NCI-H526 treated with DMSO at 0.1 percent for 48 hours (cell line): ENCODE data around the gene RALB.
A peak's percentile ranks its signal among the peaks of the same experiment; 100 is the strongest.
"Not testable (repeated sequence)": the region's sequence is repeated elsewhere in the genome, so short reads cannot be mapped to it uniquely, and the experiment has no call there.

Experiments
- DNase-seq: peaks from one replicate; lab custom pipeline; 2025; lab: John Stamatoyannopoulos, UW

RALB gene

DNA sequence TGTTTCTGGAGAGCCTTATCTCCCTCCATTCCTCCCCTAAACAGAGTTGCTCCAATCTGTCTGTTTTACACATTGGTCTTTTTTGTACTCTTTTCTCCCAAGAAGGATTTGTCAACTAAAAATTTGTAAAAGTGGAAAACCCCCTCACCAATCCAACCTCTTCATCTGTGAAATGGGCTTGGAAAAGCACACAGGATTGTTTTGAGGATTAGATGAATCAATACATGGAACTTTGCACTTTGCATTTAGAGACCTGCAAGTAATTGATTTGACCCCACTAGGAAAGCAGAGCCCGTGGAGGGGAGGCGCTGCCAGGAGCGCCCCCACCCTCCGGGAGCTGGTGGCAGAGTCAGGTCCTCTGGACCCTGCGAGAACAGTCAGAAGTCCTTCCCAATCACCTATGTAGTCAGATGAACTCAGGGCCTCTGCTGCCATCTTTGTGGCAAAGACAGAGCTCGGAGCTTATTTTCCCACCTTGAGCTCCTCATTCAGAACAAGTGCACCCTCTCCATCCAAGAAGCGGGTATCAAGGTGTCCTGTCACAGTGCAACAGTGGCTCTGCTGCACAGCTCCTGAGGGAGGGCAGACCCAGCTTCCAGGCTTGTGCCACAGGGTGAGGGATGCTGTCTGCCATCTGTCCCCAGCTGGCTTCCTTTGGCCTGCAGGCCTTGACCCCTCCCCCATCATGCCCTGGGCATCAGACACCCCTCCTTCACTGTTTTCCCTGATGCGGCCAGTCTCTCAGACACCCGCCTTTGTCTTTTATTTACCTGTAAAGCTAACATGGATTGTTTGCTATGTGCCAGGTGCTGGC, 27.7 kb upstream of the RALB start:
- no peak for DNase-seq

DNA sequence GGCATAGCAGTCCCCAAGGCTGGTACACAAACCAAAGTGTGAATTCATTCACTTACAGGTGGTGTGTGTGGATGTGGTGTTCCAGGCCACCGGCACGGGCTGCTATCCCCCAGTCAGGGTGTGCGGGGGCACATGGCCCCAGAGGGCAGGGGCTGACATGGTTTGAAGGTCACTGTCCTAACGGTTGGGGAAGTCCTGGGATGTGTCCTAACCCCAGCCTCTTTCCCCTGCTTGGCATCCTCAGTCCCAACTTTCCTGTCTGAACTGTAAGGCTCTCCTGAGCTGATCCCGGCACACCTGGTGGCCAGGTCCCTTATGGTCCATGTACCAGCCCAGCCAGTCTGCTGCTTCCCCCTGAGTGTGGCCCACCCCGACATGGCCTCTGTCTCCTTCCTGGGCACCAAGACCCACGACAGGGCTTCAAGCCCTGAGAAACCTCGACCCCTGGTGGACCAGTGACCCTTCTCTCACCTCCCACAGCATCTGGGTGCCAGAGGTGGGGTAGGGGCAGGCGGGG, 27.0 kb upstream of the RALB start:
- DNase-seq, result no peak

DNA sequence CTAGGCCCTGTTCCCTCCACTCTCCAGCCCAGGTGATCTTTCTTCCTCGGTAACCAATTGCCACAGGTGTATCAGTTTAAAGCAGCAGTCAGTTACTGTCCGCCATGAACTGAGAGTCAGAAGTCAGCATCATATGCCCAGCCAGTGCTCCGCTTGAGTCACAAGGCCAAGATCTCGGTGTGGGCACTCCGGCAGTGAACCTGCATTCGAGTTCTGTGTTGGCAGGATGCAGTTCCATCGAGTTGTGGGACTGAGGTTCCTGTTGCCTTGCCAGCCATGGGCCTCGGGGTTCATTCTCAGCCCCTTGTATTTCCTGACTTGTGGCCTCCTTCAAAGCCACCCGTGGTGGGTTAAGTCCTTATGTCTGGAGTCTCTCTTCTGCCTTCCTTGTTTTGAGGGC, 26.3 kb upstream of the RALB start:
- no peak for DNase-seq

DNA sequence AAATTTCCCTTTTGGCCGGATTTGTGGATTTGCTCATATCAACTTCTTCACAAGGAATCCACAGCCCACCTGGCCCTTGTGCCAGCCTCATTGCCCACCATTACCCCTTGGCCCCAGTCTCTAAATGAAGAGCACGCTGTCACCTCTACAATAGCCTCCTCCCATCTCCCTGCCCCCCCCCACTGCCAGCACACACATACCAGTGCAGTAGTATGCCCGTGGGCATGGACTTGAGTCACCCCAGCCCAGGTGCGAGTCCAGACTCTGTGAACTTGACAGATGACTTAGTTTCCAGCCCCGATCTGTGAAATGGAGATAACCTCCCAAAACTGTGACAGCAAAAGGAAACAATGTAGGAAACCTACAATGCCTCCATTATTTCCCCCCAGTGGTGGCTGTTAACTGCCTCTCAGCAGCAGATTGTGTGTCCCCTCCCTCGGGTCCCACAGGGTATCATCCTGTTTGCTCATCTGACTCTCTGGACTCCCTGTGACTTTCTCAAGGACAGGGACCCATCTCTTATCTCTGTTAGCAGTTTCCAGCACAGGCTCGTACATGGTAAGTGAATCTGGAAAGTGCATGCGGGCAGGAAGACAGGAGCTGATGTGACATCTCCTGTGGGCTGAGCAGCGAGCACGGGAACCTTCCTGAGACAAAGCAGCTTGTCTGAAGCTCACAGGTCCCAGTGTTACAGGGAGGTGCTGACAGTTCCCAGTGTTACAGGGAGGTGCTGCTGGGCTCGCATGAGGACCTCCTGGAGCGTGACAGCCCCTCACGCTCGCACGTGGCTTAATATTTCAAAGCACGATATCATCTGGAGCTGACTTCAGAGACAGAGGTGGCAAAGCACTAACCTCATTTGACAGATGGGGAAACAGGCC, 25.3 kb upstream of the RALB start:
- DNase-seq, result no peak

DNA sequence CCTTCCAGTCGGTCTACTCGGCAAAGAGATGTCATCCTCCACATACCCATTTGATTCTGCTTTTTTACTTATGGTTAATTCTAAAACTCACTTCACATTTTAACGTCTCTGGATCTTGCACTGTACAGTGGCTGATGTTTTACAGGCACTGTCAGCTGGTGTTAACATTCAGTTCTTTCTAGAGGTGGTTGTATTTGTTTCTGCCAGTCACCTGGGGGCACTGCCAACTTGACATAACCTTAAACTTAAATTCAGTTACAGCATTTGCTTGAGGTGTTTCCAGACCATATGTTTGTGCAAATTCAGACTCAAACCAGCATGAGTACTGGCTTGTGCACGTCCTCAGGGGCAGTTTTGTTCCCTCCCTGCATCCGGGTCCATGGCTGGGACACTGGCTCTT, 24.1 kb upstream of the RALB start:
- peak; percentile 80 for DNase-seq

DNA sequence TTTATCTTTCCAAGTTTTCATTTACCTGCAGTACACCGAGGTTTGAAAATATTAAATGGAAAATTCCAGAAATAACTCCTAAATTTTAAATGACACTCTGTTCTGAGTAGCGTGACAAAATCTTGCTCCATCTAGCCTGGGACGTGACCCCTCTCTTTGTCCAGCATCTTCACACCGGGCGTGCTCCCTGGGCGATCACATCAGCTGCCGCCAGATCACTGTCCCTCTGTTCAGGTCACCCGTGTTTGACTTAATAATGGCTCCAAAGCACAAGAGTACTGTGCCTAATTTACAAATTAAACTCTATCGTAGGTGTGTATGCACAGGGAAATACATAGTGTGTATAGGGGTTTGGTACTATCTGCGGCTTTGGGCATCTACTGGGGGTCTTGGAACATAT, 23.3 kb upstream of the RALB start:
- DNase-seq, result no peak

DNA sequence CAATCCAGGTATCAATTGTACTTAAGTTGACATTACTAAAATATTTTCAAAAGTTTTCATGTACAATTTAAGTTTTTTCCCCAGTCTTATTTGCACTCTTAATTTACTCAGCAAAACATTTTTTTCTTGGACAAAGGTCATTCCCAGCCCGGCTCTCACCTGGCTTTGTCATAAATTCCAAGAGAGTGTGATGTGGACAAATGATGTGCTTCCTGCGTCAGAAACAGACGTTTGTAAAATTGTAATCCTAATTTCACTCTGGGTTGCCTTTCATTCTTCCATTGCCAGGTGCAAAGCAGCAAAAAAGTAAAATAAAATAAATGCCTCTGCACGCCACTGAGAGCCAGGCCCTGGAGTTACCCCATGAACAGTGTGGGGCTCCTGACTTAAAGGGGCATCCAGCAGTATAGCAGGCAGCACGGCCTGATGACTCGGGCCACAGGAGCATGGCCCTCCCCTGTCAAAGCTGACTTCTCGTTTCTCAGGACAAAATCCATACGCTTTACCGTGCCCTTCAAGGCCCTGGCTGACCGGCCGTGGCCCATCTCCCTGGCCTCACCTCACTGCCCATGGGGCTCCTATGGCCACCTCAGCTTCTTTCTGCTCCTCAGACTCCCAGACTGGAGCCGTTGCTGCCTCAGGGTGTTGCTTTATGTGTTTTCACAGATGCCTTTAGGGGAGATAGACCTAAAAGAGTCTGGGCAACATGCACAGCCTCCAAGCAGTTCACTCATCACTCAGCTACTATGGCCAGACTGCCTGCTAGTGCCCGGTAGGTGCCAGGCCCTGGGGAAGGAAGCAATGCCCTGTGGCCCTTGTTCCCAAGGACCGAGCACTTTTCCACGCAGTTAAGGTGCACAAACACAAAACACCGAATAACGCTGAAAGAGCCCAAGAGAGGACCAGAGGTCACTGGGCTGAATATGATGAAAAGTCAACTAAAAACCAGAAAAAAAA, 21.9 kb upstream of the RALB start:
- no peak for DNase-seq

DNA sequence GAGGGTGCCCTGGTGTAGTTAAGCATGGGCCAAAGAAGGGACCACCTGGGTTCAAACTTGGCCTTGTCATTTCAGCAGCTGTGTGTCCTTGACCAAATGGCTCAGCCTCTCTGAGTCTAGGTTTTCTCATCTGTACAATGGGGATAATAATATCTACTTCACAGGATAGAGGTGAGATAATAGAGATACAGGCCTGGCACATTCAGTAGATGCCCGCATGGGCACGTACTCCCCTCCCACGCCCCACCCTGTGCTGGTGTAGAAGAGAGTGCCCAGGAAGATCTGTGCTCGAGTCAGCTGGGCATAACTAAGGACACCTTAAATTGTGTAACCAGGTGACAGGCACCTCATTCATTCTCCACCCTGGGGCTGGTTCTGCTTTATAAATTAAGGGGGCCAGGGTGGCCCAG, 21.1 kb upstream of the RALB start:
- no peak for DNase-seq

DNA sequence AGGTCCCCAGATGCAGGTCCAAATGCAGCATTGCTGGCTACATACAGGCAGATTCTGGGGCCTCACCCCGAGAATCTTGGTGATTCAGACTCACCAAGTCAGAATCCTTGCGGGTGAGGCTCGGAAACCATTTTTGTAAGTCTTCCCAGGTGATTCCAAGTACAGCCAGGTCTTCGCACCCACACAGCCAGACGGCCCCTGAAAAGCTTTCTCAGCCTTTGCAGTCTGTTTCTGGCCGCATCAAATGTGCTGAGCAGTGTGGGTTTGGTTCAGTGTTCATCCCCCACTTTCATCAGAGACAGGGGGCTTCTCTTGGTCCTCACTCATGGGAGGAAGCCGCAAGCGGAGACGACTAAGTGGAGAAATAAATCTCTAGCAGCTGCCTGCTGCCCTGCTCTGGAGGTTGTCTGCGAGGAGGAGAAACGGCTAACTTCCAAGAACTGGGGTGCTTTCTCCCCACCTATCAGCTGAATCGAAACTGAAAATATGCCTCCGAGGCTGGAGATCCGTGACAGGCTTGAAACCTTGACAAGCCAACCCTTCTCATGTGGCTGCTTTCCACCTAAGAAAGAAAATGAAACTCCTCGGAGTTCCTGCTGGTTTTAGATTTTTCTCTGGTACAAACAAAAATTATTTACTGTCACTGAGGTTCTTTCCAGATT, 20.5 kb upstream of the RALB start:
- DNase-seq, result no peak

DNA sequence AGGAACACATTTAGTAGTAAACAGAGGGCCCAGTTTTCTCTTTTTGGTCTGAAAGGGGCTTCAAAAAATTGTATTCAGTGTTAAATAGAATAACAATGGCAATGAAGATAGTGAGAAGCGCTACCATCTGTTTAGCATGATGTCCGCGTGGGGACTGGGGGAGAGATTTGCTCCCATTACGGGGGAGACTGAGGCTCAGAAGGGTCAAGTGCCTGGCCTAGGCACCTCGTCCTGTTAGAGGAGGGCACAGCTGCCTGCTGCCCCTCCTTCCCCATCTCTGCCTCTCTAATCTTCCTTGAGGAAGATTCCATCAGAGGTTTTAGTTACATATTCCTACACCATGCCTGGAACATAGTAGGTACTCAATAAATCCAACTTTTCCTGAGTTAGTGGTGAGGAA, 19.4 kb upstream of the RALB start:
- no peak for DNase-seq

DNA sequence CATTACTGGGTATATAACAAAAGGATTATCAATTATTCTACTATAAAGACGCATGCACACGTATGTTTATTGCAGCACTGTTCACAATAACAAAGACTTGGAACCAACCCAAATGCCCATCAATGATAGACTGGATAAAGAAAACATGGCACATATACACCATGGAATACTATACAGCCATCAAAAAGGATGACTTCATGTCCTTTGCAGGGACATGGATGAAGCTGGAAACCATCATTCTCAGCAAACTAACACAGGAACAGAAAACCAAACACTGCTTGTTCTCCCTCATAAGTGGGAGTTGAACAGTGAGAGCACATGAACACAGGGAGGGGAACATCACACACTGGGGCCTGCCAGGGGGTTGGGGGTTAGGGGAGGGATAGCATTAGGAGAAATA, 17.5 kb upstream of the RALB start:
- DNase-seq, result not testable (repeated sequence)

DNA sequence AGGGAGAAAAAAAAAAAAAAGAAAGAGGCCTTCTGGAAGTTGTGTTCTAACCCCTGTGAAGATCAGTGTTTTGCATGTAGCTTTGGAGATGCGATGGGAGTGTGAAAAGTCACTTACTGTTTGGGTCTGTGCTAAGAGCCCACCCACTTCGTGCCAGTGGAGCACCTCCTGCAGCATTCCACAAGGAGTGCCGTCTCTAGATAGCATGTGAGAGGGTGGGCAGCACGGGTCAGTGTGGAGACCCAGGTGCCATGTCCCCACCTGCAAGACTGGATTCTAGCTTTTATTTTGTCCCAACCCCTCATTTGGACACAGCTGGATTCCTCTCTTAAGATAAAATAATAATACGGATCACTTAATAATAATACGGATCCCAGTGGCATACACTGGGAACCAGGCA, 17.0 kb upstream of the RALB start:
- DNase-seq, result no peak

DNA sequence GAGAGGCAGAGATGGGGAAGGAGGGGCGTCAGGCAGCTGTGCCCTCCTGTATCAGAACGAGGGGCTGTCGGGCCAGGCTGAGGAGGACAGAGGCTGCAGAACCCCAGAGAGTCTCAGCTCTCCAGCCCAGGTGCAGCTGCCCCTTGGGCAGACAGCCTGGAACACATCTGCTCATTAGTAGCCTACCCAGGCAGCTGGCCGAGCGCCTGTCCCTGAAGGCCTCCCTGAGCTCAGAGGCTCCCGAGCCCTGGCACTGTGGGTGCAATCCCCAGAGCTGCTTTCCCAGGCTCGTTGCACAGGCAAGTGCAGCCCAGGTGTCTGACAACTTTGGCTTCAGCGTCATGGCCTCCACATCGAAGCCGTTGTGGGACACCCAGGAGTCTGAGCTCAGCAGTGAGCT, 16.3 kb upstream of the RALB start:
- no peak for DNase-seq

DNA sequence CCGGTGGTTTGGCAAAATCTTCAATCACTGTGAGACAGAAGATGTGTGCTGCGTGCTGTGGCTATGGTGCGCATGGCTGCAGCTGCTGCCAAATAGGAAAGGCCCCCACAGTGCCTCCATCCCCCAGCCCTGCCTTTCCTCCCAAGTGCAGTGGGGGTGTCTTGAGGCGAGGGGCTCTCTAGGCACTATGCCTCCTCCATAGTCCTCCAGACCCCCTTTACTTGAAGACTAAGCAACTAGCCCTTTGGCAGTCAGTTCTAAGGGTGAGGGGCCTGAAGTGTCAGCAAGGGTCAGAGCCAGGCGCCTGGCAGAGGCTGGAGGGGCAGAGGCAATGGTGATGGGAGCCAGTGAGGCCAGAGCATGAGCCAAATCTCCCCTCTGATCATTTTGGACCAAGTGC, 15.9 kb upstream of the RALB start:
- DNase-seq, result no peak

DNA sequence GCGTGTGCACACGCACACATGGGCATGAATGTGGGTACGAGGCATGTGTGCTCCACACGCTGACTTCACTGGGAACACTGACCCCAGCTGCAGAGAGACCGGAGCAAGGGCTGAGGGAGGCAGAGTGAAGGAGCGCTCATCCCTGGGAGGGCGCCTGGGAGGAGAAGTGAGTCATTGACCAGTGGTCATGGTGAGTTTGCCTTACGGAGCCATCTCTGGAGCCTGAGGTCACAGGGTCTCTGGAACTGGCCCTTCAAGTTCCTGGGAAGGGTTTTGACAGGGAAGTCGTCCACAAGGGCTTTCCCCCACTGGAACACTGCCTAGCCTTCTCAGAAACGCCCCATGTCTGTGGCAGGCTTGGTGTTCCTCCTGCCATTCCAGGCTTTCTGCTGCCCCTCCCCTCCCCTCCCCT, 15.2 kb upstream of the RALB start:
- DNase-seq, result no peak

DNA sequence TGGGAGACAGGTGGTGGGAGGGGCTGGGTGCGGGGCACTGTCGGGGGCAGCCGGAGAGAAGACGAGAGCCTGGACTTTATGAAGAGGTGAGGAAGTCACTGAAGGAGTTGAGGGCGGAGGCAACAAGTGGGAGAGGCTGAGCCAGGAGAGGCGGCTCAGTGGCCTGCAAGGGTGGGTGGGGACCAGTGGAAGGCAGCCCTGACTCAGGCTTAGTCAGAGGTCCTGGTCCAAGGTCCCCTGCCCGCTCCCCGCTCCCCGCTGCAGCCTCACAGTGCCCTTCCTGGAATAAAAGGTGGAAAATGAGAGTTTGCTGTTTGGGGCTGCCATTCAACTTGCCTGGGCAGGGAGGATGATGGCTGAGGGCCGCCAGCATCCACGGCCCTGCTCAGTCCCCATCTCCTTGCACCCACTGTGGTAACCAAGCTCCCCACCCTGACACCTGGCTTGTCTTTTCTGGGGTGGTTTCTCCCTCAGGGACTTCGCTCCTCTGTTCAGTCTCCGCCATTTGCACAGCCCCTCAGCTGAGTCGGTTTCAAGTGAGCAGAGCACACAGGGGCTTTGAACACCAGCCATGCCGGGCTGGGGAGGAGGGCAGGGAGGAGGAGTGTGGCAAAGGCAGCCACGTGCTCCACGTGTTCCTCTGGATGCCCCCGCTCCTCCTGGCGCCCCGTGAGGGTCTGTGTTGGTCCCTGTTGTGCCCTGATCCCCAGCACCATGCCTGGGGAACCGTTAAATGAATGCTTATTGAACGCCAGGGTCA, 13.7 kb upstream of the RALB start:
- no peak for DNase-seq

DNA sequence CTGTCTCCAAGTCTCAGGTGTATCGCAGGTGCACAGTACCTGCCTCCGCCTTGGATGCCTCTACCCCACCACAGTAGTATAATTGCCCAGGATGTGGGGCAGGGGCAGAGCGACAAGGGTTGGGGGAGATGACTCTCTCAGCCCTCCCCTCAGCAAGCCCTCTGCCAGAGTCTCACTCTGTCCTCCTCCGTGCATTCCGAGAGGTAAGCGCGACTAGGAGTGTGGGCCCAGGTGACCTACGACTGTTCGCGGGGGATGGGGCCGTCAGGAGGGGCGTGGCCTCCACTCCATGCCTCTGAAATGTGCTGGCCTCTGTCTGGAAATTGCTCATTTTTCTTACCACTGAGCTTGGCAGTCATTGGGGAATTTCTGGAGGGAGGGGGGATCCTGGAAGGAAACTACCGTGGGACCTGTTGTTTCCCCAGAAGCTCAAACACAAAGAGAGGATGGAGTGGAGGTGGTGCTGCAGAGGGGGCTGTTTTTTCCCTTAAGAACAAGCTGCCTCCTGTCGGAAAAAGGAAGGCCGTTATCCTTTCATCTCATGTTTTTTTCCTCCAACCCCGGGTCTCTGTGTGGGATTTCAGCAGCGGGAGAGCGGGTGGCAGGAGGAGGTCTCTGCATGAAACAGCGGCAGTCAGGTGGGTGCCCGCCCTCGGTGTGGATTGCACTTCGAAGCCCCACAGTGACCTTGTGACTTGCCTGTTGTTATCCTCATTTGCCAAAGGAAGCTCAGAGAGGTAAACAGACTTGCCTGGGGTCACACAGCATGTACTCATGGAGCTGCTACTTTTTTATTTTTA, 13.0 kb upstream of the RALB start:
- DNase-seq, result no peak

DNA sequence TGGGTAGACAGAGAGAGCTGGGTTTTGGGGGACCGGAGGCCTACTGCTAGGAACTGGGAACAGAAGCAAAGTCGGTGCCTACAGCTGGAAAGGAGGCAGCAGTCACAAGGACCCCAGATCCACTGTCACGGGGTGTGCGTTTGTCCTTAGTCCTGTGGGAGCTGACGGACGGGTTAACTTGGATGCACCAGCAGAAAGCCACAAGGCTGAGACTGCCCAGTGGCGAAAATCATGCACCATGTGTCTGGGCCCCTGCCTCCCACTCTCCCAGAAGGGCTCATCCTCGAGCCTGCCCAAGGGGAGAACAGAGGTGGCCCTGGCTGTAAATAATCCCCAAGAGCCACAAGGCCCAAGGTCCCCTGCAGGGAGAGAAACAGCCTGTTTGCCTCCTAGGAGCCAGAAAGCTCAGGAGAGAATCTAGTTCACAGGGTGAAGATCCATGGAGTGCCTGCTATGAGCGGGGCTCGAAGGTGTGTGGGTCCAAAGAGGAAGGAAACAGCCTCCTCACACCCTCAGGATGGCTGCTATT, 11.7 kb upstream of the RALB start:
- no peak for DNase-seq

DNA sequence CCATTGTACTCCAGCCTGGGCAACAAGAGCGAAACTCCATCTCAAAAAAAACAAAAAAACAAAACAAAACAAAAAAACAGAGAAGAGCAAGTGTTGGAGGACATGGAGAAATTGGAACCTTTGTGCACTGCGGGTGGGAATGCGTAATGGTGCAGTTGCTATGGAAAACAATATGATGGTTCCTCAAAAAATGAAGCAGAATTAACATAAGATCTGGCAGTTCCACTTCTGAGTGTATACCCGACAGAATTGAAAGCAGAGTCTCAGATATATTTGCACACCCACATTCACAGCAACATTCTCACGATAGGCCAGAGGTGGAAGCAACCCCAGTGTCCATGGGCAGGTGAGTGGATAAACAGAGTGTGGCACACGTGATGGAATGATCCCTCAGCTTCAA, 11.0 kb upstream of the RALB start:
- no peak for DNase-seq

DNA sequence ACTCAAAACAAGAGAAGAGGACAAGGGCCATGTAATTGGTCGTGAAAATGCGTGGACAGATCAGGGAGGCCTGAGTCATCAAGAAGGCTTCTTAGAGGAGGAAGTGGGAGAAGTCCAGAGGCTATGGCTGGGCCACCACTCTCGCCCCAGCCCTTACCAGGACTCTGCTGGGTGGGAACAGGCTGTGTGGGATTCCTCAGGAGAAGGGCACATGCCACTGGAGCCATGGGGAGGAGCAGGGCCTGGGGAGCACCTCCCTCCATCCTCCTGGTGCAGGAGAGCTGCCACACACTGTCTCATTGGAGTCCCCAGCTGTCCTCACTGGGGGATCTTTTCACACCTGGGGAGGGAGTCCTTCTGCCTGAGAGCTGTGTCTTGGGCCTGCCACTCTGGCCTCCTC, 9.4 kb upstream of the RALB start:
- DNase-seq, result no peak
